ENCODE measurements around the gene PRRX1.

The PRRX1 gene

DNA sequence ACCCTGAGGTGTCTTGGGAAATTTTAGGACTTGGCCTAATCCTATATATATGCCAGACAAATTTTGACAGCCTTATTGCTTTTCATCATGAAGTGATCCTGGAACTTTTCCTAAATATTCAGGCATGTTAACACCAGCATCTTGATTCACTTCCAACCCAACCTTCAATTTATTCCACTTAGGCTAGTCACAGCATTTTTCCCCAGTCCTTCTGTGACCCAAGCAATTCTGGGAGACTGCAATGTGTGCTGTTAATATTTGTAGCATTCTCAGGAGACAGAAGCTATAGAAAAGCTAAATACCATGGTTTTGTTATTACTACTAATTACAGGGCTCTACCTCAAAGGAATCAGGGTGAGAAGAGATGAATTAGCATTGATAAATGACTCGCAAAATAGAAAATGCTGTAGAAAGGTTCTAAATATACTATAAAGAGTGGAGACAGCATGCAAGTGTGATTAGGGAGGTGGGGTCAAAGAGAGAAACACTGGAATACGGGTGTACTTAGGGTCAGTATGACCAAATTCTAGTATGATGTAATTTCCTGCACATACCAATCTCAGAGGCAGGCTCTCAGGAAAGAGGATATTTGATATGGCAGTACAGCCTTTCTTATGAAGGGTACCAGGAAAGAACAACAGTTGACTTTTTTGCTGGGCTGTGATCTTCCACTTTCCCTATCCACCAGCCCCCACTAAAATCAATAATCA is 29.1 kb downstream of the PRRX1 start:
- DNase-seq: no peak

DNA sequence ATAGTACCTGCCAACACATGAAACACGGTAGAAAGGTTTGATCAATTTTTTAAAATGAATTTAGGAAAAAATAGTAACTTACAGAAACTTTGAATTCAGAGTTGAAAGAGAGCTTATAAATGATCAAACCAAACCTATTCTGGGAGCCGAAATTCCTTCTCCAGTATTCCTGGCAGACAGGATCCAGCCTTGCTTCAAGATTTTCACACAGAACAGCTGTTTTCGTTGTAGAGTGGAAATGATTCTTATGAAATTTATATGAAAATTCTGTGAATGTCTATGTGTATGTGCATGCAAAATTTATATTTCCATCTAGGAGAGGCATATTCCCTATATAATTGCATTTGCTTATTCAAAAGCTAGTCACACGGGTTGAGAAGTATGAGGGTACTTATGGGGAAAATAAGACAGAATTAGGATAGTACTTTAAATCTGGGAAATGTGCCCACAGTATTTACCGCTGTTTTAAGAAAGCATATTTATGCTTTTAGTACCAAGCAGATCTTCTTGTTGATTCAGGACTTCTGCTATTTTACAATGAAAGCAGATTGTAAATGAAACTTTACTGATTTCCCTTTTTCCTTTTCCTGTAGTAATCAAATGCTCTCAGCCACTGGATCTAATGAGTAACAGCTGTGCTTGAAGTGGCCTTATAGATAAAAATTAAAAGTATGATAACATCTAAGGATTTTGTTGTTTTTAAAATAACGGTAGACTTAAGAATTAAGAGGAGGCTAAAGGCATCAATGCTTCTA is 30.4 kb downstream of the PRRX1 start:
- no peak for DNase-seq

DNA sequence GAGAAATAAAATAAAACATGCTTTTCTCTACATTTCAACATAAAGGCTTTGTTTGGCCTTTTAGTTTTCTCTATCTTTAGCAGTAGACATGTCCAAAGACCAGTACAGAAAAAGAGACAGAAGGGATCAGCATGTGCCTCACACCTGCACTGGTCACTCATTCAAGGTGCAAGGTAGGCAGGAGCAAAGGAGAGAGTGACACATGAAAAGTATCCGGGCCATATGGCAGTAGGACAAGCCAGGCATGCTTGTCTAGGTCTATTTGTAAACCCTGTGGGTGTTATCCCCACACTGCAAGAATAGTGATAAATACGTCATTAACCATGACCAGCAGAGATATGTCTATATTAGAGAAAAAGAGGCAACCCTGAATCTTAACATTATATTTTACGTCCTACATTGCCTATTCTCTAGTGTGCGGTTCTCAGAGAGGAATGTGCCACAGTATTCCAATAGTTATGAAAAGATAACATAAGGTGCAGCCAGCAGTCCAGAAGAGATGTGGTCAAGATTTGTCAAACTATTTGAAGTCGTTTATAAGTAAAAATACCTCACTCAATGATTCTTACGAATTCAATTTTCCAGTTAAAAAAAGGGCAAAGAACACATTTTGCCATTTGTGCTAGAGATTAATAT is 32.1 kb downstream of the PRRX1 start:
- no peak for DNase-seq

DNA sequence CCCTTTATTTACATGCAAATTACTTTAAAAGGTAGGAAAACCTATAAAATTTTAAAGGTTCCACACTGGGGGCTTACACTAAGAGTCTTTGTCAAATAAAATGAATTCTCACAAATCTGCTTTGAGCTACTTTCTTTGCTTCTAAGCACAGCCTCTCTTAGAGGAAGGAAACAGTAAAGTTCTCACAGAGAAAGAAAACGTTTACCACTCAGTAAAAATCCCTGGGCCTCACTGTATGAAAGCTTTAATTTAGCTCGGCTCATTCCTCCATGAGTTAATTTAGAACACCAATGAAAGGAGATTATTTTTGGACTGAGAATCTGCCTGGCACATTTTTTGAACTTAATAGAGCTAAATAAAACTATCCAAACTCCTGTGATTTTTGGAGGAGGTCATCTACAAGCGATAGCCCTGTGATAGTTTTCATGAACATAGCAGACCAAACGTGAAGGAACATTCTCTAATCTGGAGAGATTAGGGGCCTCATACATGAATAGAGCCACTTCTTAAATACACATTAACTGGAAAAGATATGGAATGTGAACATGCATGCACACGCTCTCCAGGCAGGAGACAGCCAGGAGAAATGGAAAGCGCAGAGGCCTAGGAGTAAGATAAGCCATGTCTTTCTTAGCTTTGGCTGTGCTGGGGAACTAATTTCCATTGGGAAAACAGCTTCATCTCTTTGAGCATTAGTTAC is 32.8 kb downstream of the PRRX1 start:
- DNase-seq: no peak

DNA sequence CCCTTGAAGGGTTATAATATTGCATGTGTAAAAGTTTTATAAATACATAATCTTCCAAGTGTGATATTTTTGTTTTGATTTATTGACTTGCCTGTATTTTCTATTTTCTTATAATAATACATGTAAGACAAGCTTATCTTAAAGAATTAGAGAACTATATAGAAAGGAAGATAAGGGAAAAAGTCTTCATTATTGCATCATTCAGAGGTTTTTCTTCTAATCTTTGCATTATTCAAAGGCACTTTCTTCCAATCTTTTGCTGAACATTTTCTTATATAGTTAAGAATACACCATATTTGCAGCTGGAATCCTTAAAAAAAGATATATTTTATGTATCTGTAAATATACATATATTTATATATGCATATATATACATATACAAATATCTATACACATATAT is 33.4 kb downstream of the PRRX1 start:
- DNase-seq: no peak

DNA sequence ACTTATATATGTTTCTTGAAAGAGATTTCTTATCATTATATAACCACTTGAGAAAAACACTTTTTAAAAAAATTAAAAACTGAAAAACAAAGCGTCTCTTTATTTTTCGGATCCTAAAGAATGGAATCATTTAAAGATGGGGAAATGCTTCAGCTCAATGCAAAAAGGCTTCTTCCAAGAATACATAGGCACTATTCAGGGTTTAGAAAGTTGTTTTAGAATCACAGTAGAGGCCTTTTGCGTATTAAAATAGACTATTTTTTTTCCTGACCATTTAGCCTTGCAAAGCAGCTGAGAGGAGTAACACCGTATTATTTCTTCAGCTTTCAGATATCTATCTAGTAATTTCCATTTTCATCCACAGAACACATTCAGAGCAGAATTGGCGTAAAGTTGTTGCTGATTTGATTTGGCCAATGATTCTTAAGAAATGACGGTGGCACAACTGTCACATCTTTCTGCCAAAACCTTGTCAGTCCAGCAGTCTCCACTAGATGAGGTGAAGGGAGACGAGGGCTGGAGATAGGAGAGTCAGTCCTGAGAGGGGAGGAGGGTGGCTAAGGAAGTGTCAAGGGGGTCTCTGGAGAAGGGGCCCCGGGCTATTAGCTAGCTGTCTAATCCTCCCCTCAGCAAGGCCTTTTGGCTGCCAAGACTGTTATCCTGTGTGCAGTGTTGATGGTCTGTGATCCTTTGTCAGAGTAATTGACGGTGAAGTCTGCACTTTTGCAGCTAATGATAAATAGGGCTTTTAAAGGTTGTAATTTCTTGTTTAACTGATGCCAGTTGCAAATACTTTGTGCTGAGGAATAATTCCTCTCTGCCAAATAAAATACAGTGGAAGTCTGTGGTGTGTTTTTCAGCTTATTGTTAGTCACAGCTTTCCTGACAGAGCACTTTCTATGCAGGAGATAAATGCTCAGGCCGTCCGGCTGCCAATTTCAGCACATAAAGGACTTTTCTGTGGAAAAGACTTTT is 34.7 kb downstream of the PRRX1 start:
- no peak for DNase-seq

DNA sequence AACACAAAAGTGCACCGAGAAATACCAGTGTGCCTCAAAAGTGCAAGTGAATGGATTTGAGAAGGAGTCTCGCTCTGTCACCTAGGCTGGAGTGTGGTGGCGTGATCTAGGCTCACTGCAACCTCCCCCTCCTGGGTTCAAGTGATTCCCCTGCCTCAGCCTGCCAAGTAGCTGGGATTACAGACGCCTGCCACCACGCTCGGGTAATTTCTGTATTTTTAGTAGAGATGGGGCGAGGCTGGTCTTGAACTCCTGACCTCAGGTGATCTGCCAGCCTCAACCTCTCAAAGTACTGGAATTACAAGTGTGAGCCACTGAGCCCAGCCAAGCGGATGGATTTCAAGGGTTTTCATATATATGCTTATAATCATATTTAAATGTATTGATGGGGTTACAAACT is 35.8 kb downstream of the PRRX1 start:
- DNase-seq: no peak

DNA sequence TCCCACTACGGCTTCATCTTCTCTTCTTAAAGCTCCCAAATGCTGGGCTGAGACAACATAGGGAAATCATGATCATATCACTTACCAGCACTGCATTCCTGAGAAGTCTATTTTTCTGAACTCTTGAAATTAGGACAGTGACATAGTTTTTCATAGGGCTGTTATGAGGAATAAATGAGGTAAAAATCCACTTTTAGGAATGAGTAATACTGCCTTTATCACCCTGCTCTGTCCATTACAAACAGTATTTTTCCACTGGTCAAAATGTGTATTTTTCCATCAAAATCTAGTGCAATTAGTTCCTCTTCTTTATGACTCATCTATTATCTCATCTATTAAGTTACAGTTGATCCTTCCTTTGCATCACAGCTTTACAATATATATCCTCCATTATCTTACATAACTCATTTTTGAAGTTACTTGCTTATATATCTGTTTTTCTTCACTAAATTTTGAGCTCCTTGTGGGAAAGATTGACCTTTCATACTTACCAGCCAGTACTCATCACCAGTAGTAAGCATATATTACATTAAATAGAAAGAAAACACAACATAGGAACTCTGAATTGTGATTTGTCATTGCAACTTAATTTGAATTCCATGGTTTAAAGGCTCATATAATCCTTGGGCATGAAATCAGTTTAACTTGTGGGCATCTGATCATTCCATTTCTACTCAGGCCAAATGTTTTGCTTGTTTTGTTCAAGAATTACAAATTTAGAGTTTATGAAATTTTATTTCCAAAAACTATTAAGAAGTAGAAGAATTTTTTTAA is 37.1 kb downstream of the PRRX1 start:
- no peak for DNase-seq

DNA sequence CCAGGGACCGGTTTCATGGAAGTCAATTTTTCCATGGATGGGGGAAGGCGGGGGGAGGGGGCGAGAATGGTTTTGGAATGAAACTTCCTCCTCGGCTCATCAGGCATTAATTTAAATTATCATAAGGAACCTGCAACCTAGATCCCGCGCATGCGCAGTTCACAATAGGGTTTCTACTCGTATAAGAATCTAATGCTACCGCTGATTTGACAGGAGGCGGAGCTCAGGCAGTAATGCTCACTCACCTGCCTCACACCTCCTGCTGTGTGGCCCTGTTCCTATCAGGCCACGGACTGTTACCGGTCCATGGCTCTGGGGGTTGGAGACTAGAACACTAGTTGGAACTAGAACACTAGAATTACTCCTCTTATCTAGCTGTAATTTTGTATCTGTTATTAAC is 38.0 kb downstream of the PRRX1 start:
- DNase-seq: no peak

DNA sequence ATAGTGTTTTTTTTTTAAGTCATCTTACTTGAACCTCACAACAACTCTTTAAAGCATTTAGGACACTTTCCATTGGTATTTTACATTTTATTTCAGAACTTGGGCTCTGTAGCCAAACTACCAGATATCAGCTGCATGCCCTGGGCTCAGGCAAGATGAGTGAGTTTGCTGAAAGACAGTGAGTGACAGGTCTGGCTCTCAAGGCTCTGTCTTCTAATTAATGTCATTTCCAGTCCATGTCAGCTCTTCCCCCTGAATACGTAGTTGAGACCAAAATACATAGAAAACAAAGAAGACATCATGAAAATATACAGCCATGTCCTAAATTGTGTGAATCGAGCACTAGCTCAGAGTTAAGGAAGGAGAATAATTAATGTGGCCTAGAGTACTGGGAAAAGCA is 39.7 kb downstream of the PRRX1 start:
- DNase-seq: no peak

DNA sequence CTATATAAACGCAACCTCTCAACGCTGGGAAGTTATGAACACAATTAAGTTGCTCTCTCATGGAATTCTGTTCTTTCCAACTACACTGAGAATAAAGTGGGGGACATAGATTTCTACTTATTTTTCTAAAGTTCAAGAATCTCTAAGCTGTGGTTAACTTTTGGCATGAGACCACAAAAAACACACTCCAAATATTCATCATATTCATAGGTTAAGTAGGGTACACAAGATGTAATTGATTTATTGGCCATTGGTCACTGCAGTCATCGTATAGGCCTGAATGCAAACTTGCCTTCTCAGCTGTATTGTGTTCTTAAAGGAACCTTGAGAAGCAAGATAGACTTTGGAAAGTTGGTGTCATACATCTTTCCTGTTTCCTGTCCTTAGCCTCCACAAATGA is 40.3 kb downstream of the PRRX1 start:
- no peak for DNase-seq

DNA sequence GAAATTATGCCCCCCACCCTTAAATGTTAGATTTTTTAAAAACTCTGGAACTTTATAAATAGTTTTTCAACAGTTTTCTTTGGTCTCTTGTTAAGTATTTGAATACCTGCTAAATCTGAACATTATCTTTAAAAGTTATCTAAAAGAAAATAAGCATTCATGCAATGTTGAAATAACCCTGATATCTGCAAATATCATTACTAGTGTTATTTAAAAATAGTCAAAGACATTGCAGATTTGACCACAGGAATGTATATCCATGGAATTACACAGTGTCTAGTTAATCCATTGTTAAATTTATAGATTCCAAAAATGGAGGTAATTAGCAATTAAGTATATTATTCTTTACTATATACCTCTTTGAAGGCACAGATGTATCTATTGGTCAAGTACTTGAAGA is 42.0 kb downstream of the PRRX1 start:
- no peak for DNase-seq

DNA sequence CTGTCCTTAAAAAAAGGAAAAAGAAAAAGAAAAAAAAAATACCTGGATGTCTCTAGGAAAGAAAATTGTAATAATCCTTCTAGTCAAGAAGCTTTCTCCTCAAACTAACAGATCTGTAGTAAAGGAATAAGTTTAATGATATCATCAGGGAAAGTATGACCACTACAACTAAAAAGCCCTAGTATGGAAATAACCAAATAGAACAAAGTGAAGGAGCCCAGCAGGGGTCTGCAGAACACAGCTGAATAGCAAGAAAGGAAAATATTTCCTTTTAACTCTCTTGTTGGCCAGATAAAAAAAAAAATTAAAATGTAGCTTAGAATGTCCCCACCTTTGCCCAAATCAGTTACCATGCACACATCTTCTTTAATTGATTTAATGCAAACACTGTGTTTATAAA is 43.2 kb downstream of the PRRX1 start:
- no peak for DNase-seq

DNA sequence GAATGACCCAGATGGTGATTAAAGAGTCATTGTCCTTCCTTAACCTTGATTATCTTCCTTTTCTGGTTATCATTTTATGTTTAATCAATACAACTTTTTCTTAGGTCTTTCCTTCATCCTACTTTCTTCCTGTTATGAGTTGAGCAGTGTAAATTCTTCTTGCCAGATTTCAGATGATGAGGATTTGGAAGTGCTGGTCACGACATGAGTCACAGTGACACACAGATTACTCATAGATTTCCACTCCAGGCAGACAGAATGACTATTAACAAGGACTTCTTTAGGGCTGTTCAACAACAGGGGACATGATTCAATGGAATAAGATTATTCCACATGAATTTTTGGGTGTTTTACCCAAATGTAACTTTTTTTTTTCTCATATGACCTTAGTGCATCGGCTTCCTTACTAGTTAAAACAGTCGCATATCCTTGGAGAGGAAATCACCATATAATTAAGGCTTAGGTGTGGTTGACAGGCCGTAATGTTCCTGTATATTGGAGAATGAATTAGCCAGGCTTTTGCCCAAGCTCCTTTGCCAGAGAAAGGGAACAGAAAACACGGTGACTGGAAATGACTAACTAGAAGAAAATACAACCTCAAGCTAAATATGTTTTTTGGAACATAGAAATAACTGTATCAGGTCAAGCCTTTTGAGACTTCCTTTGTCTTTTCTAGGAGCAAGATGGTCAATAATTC is 44.2 kb downstream of the PRRX1 start:
- no peak for DNase-seq

DNA sequence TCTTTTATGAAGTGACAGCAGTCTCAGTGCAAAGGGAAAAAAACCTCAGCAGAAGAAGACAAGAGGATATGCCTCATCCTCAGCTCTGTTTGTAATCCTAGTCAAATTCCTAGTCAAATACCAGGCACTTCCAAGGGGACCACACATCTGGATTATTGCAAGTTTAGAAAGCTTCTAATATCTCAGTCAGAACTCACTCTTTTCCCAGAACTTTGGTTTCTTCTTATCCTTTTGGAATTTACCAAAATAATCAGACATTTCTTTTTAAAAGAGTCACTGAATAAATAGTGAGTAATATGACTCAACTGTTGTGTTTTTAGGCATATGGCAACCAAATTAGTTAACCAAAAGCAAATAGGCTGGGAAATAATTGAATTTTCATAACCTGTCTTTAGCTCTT is 47.8 kb downstream of the PRRX1 start:
- no peak for DNase-seq

DNA sequence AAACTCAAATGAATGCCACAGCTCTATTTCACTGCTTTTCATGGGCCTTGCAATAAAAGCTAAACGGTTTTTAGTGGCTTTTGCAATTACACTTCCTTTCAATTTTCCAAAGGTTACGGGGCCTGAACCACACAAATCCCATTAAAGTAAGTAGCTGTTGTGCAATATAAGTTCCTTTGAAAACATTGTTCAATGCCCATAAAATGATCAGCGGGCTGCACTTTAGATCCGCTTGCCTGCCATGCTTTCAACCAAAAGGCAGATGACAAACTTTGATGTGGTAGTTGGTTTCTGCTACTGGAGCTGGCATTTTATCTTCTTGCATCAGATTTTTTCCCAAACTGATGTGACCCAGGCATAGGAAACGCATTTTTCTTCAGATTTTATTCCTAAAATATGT is 50.2 kb downstream of the PRRX1 start:
- no peak for DNase-seq

DNA sequence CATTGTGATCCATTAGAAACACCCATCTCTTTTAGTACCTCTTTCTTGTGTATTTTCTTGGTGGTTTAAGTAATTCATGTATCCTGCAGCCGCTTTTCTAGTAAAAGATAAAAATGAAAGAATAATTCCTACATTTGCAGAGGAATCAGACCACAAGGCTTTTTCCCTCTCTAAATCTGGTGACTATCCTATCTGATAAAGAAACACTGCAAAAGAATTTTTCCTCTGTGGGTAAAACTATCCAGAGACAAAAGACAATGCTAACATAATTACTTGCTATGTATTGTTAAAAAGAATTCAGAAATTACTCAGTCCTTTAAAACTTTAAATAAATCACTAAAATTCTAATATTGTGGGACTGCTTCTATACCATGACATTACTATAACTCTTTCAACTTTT is 51.0 kb downstream of the PRRX1 start:
- DNase-seq: no peak

DNA sequence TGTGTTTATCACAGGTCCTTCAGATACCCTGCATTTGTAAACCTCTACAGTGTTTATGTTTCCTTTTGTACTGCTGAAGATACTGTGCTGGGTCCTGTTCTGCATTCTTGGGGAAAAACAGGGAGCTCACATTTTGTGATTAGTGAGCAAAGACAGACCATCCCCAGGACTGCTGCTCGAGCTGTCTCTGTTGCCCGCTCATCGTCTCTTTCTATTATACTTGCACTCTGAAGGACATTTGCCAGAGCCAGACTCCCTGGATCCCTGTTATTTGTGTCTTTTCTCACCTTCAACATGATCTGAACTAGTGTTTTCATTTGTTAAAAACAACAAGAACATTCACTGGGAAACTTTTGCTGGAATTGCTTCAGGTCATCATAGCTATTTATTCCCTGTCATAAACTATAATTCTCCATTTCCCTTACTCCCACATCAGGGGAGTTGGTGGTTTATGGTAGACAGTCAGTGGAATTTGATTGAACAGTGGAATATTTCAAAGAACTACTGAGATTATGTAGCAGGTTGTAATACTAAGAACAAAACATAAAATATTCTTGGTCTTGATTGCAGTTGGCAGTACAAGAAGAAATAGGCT is 53.0 kb downstream of the PRRX1 start:
- DNase-seq: no peak

DNA sequence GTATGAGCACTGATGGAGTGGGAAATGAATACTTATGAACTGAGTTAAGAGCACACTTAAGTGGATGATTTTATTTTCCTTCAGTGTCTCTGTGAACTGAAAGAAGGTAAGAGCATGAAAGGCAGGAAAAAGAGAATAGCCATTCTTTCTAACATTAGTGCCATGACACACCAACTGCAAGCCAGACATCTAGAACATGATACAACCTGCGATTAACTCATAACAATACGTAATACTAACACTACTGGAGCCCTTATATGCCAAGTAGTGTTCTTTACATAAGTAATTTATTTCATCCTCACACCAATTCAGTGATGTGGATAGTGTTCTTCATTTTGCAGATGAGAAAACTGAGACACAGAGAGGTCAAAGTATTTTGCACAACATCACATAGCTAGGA is 56.7 kb downstream of the PRRX1 start:
- no peak for DNase-seq

DNA sequence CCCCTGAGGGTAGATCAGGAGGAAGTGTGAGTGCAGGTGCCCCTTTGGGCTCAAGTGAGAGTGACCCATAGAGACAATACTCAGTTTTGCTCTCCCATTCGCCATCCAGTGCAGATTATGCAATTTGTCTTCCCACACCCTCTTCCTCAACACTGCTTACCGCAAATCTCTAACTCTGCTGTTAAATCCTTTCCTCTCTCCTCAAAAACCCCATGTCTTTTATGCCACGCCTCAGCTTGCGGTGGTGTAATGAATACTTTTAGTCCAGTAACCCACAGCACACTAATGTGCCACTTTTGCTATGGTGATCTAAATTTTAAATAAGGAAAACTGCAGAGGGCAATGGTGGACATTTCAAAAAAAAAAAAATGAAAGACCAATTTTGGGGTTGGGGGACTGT is 57.7 kb downstream of the PRRX1 start:
- no peak for DNase-seq

DNA sequence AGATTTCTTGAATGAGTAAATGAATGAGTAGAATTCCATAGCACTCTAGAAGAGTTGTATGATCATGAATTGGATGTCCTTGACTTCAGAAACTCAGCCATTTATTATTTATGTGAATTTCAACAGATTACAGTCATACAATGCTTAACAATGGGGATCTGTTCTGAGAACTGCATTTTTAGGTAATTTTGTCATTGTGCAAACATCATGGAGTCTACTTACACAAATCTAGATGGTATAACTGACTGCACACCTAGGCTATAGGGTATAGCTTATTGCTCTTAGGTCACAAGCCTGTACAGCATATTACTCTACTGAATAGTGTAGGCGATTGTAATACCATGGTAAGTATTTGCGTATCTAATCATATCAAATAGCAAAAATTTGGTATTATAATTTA is 59.6 kb downstream of the PRRX1 start:
- DNase-seq: no peak
